Effector memory CD4-positive, alpha-beta T cell (primary cell): ENCODE measurements around the gene ABCF2.
A peak's percentile ranks its signal among the peaks of the same experiment; 100 is the strongest.

ENCODE experiments used
- DNase-seq, 3 donors: peaks; one replicate each; pipeline ENCODE4 v3.0.0-alpha.2; 2020
- H3K27ac ChIP-seq: 2 replicates; pipeline ENCODE4 v1.7.0; 2013; ENCODE audit warnings: mild to moderate bottlenecking, low read length, moderate library complexity; ENCODE audit not compliant: insufficient read depth, poor library complexity, severe bottlenecking
- H3K27me3 ChIP-seq: replicated peaks from 2 replicates; pipeline ENCODE4 v1.7.0; 2013; ENCODE audit warnings: mild to moderate bottlenecking, low read length; ENCODE audit not compliant: insufficient read depth, control insufficient read depth, poor library complexity, severe bottlenecking
- H3K36me3 ChIP-seq: 2 replicates; pipeline ENCODE4 v1.7.0; 2013; ENCODE audit warnings: mild to moderate bottlenecking, low read length, moderate library complexity; ENCODE audit not compliant: control insufficient read depth, insufficient read depth
- H3K4me1 ChIP-seq: 2 replicates; pipeline ENCODE4 v1.7.0; 2013; ENCODE audit warnings: low read length, mild to moderate bottlenecking; ENCODE audit not compliant: control insufficient read depth, insufficient read depth, poor library complexity, severe bottlenecking
- H3K4me3 ChIP-seq: 2 replicates; pipeline ENCODE4 v1.7.0; 2013; ENCODE audit warnings: low read length, low read depth, mild to moderate bottlenecking; ENCODE audit not compliant: insufficient read depth, poor library complexity, severe bottlenecking
- H3K9me3 ChIP-seq: 2 replicates; pipeline ENCODE4 v1.7.0; 2013; ENCODE audit warnings: mild to moderate bottlenecking, low read length, moderate library complexity; ENCODE audit not compliant: control insufficient read depth

The ABCF2 gene

DNA sequence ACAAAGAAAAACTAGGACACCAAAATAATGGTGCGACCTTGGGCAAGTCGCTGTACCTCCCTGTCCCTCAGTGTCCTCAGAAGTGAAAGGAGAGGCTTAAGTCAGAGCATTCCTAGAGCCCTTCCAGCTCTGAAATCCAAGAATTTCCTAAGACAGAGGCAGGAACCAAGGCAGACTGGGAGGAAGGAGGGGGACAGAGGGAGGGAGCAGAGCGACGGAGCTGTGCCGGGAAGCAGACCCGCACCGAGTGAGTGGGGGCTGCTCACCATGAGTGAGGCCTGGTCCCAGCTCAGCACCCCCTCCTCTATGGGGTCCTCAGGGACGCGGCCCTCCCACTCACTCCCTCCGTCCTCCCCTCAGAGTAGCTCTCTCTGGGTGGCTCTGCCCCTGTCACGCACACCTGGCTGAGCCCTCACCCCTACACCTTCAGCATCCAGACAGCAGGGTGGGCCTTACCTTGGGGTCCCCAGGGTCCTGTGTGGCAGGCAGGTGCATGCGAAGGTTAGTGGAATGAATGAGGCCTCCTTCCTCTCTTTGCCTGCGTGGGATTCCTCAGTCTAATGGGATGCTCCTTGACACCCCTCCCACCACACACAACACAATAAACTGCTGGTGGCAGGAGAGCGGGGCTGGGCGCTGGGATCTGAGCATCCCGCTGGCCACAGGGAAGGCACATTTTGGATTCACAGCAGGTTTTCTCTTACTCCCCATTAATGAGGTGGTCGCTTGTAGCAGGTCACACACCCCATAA lies 26.1 kb upstream of the ABCF2 start:
- H3K4me3 ChIP-seq = no peak overlapping the region
- H3K27ac ChIP-seq = no peak overlapping the region
- peaks cover 11% of the 10 kb centered on the region for H3K27me3 ChIP-seq
- DNase-seq = no peak
- H3K4me1 ChIP-seq = peaks cover 11% of the 10 kb centered on the region
- H3K9me3 ChIP-seq = no peaks in the 10 kb centered on the region
- H3K36me3 ChIP-seq = no peaks in the 10 kb centered on the region

DNA sequence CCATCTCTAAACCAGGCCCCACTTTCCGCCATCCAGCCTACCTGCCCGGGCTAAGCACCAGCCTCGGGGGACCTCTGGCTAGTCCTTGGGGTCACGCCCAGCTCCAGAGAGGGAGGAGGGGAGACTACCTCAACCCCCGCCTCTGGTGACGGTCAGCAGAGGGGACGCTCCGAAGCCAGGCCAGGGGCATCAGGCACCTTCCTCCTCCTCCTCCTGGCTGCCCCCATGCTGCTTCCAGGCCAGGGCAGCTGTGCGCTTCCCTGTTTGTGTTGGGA lies 25.5 kb upstream of the ABCF2 start:
- H3K4me1 ChIP-seq = peaks cover 17% of the 10 kb centered on the region
- peaks cover 16% of the 10 kb centered on the region for H3K27me3 ChIP-seq
- H3K27ac ChIP-seq = no peak overlapping the region
- H3K4me3 ChIP-seq = no peak overlapping the region
- no peaks in the 10 kb centered on the region for H3K36me3 ChIP-seq
- no peaks in the 10 kb centered on the region for H3K9me3 ChIP-seq
- DNase-seq = no peak

DNA sequence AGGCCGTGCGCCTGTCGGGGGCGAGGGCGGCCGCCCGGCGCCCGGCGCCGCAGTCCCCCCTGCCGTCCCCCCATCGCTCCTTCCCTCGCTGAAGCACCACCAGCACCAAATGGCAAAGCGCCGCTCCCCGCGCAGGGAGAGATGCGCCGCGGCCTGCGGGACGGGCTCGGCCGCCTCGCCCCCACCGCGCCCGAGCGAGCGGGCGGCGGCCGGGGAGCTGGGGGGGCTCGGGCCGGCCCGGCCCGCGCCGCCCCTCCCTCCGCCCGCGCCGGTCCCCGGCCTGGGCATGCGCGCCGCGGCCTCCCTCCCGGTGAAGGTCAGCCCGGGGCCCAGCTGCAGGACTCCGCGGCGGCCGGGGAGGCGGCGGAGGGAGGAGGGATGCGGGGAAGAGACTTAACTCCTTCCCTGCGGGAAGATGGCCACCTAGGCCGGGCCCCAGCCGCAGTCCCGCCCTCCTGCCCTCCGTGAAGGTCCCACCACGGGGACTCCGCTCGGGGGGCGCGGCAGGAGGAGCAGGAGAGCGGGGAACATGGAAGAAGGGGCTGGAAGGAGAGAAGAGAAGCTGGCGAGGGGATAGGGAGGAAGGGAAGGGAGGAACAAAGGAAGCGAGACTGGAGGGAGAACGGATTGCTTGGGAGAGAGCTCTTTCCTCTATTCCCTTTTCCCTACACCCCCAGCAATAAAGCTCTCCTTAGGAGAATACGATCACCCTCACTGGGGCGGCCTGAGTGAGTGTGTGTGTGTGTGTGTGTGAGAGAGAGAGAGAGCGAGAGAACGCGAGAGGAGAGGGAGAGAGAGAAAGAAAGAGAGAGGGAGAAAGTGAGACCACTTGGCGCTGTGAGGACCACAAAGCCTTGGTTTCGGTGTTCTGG lies 24.9 kb upstream of the ABCF2 start:
- H3K4me1 ChIP-seq = peaks cover 17% of the 10 kb centered on the region
- no peaks in the 10 kb centered on the region for H3K9me3 ChIP-seq
- H3K4me3 ChIP-seq = no peak overlapping the region
- DNase-seq = no peak
- H3K27me3 ChIP-seq = peaks cover 21% of the 10 kb centered on the region
- H3K27ac ChIP-seq = no peak overlapping the region
- no peaks in the 10 kb centered on the region for H3K36me3 ChIP-seq

DNA sequence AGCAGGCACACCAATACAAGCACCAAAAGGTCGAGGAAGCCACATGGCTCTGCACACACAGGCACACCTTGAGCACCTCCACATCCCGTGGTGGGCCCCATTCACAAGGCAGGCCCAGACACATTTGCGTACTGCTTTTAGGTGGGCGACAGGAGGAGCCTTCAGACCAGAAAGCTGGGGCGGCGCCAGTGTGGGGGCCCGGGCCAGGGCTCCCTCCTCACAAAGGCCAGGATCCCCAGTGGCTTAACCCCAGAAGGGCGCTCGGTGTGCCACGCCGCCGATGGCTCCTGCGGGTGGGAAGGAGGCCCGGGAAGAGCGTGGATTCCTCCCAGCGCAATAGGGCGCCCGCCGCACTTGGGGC lies 24.3 kb upstream of the ABCF2 start:
- Histone ChIP-seq H3K9me3 (no peaks in the 10 kb centered on the region), H3K36me3 (no peaks in the 10 kb centered on the region), H3K4me1 (peaks cover 17% of the 10 kb centered on the region), H3K27me3 (peaks cover 22% of the 10 kb centered on the region), H3K4me3 (no peak overlapping the region), H3K27ac (no peak overlapping the region)
- DNase-seq = no peak

DNA sequence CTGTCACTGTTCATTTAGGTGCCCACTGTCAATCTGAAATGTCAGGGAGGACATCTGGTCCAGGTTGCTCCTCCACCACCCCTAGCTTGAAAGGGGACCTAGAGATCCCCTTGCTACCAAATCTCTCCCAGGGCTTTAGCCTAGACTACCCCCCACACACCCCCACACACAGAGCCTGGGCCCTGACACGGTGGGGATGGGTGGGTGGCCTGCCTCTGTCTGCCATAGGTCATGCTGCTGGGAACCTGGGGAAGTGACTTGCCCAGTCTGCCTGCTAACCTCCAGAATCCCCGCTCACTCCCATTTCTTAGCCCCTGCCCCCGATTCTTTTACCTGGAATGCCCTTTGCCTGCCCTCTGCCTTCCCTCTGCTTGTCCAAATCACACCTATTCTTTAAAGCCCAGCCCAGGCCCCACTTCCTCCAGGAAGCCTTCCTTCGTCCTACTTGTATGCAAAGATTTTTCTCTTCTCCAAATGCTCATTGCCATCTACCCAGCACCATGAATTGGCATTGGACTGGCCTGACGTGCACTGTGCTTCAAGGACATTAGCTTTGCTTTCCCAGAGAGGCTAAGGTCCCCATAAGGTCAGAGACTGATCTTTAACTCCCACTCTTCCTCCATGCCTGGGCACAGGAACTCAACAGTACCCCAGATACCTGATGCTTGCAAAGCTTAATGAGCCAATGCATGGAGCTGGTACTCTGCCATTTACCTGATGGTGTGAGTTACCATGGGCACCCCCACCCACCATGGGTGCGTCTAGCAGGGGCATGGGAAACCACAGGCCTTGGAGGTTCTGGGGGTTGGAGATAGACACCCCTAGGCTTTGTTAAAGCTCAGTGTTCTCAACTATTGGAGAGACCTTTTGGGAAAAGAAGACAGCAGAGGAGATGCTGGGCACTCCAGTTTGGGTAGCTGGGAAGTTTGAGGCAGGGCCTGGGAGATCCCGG lies 23.5 kb upstream of the ABCF2 start:
- no peaks in the 10 kb centered on the region for H3K9me3 ChIP-seq
- peaks cover 22% of the 10 kb centered on the region for H3K4me1 ChIP-seq
- H3K36me3 ChIP-seq = no peaks in the 10 kb centered on the region
- DNase-seq = no peak
- peaks cover 30% of the 10 kb centered on the region for H3K27me3 ChIP-seq
- no peak overlapping the region for H3K4me3 ChIP-seq
- no peak overlapping the region for H3K27ac ChIP-seq

DNA sequence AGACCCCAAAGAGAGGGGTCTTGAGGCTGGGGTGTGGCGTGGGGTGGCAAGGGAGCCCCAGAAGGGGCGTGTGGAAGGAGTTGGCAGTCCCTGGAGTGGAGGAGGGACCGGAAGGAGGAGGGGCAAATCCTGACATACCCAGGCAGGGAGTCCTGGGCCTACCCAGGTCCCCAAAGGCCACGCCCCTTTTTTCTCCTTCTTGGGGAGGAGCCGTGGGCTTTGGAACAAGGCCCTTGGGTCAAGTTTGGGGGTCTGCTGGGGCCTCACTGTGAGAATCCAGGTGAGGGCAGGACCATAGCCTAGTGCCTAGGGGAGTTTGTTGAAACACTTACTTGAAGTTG lies 22.7 kb upstream of the ABCF2 start:
- peaks cover 29% of the 10 kb centered on the region for H3K4me1 ChIP-seq
- no peak overlapping the region for H3K27ac ChIP-seq
- no peaks in the 10 kb centered on the region for H3K36me3 ChIP-seq
- peaks cover 33% of the 10 kb centered on the region for H3K27me3 ChIP-seq
- H3K4me3 ChIP-seq = no peak overlapping the region
- H3K9me3 ChIP-seq = no peaks in the 10 kb centered on the region
- no peak for DNase-seq

DNA sequence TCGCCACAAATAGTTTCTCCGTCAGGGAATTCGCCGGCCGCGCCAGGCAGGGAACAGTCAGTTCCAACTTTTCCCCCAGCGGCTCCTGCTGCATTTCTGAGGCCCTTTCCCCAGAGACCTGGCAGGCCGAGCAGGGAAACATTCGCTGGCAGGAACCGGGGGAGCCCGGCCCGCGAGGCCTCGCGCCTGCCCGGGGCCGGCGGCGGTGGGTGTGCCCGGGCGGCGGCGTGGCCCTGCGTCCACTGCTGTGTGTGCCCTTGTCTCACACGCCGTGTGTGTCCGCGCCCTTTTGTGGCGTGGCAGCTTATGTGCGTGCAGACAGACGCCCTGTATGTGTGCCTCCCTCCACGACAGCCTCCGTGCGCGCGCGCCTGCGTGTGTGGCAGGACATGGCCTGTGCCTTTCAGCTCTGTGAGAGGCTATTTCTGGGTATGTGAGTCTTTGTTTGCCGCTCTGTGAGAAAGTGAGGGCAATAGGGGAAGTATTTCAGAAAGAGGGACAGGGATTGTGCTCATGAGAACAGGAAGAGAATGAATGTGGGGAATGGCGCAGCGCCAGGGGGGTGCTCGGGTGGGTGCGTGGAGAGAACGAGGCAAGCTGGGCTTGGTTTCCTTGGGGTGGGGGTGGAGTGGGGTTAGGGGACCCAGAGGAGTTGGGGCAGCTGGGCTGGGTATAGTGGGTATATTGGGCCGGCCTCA lies 22.2 kb upstream of the ABCF2 start:
- H3K4me3 ChIP-seq = peak overlapping the region; percentile 38
- no peak overlapping the region for H3K27ac ChIP-seq
- H3K27me3 ChIP-seq = peaks cover 36% of the 10 kb centered on the region
- H3K36me3 ChIP-seq = no peaks in the 10 kb centered on the region
- no peak for DNase-seq
- H3K4me1 ChIP-seq = peaks cover 34% of the 10 kb centered on the region
- no peaks in the 10 kb centered on the region for H3K9me3 ChIP-seq

DNA sequence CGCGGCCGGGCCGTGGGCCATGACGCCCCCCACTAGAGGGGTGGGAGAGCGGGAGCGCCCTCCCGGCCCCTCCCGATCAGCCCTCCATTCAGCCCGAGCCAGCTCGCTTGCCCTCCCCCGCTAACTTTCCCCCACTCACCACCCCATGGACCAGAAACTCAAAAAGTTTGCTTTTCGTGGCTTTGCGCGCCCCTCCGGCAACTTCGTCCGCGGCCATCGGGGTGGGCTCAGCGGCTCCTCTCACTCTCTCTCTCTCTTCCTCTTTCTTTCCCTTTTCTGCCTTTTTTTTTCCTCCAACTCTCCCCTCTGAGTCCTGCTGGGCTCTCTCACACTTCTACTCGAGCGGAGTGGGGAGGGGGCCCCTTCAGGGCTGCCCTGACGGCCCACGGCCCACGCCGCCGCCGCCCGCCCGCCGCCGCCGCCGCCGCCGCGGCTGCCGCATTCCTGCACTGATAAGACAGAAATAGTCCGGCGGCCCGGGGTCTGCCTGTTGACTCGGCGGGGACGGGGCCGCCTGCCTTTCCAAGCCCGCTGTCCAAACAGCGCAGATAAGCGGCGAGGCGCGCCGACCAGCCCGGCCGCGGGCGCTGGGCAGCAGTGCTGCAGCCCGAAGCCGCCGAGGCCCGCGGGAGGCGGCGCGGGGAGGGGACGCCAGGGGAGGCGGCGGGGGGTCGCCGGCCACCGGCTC lies 21.5 kb upstream of the ABCF2 start, which contains the start of gene SMARCD3:
SMARCD3 (minus strand) TSS at position 349 of the 688 bp plus-strand sequence; CDS start at position 217, 132 bp downstream.
- Histone ChIP-seq H3K36me3 (no peaks in the 10 kb centered on the region), H3K27me3 (peaks cover 34% of the 10 kb centered on the region), H3K27ac (no peak within 1 kb of the TSS), H3K4me3 (peak within 1 kb of the TSS; percentile 47), H3K9me3 (no peaks in the 10 kb centered on the region), H3K4me1 (peaks cover 41% of the 10 kb centered on the region)
- DNase-seq = no peak
